Measurements from ENCODE around the gene BEST4.

The BEST4 gene

GRCh38 chr1:44822981-44823451 is 35.0 kb upstream of the BEST4 start:
- no peak overlapping the region for H3K4me3 ChIP-seq (ENCODE audit: low read depth, low read length)
- DNase-seq (ENCODE audit: low read depth), result no peak
- no peak for TF ChIP-seq CTCF (IDR thresholded peaks at IDR 0.05; ENCODE audit: low read depth, low read length, missing control alignments)

- TF ChIP-seq CTCF (IDR thresholded peaks at IDR 0.05; ENCODE audit: low read depth, low read length, missing control alignments), result no peak
- DNase-seq (ENCODE audit: low read depth), result no peak
- no peak overlapping the region for H3K4me3 ChIP-seq (ENCODE audit: low read depth, low read length)
Observed at GRCh38 chr1:44822131-44822701, 34.2 kb upstream of the BEST4 start.

GRCh38 chr1:44821240-44821715 is 33.3 kb upstream of the BEST4 start:
- DNase-seq (ENCODE audit: low read depth), result no peak
- TF ChIP-seq CTCF (IDR thresholded peaks at IDR 0.05; ENCODE audit: low read depth, low read length, missing control alignments), result no peak

GRCh38 chr1:44820328-44821239 is 32.6 kb upstream of the BEST4 start:
- peak overlapping the region; percentile 54 for H3K4me3 ChIP-seq (ENCODE audit: low read depth, low read length)
- no peak for DNase-seq (ENCODE audit: low read depth)
- no peak for TF ChIP-seq CTCF (IDR thresholded peaks at IDR 0.05; ENCODE audit: low read depth, low read length, missing control alignments)

More at GRCh38 chr1:44821240-44821715, 33.3 kb upstream of the BEST4 start:
- H3K4me3 ChIP-seq (ENCODE audit: low read depth, low read length), result no peak overlapping the region

- DNase-seq (ENCODE audit: low read depth), result peak; percentile 94
- TF ChIP-seq CTCF (IDR thresholded peaks at IDR 0.05; ENCODE audit: low read depth, low read length, missing control alignments), result peak; percentile 1
- H3K4me3 ChIP-seq (ENCODE audit: low read depth, low read length), result peak overlapping the region; percentile 54
Observed at GRCh38 chr1:44819608-44820327, 31.8 kb upstream of the BEST4 start.

GRCh38 chr1:44819196-44819607 is 31.2 kb upstream of the BEST4 start:
- DNase-seq (ENCODE audit: low read depth), result no peak
- H3K4me3 ChIP-seq (ENCODE audit: low read depth, low read length), result peak overlapping the region; percentile 10
- TF ChIP-seq CTCF (IDR thresholded peaks at IDR 0.05; ENCODE audit: low read depth, low read length, missing control alignments), result peak; percentile 1
